ENCODE results near the gene FOXP3.

DNA sequence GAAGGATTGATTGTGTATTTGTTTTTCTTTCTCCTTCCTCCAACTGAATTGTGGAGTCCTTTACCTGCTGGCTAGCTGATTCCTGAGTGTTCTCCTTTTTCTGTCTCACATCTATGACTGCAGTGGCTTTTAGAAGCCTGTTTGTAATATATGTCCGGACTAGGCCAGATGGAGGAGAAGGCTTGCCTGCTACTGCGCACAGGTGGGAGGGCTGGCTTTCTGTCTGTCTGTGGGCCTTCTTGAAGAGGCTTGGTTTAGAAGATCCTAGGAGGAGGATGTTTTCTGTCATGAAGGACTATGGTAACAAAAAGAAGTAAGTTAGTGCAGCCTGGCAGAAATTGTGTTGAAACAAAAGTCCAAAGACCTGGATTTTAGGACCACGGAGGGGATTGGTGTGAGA, 13.6 kb upstream of the FOXP3 start:
- no peak for TF ChIP-seq EP300 (IDR thresholded peaks at IDR 0.05)
- TF ChIP-seq, protein P1, sequence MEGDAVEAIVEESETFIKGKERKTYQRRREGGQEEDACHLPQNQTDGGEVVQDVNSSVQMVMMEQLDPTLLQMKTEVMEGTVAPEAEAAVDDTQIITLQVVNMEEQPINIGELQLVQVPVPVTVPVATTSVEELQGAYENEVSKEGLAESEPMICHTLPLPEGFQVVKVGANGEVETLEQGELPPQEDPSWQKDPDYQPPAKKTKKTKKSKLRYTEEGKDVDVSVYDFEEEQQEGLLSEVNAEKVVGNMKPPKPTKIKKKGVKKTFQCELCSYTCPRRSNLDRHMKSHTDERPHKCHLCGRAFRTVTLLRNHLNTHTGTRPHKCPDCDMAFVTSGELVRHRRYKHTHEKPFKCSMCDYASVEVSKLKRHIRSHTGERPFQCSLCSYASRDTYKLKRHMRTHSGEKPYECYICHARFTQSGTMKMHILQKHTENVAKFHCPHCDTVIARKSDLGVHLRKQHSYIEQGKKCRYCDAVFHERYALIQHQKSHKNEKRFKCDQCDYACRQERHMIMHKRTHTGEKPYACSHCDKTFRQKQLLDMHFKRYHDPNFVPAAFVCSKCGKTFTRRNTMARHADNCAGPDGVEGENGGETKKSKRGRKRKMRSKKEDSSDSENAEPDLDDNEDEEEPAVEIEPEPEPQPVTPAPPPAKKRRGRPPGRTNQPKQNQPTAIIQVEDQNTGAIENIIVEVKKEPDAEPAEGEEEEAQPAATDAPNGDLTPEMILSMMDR (IDR thresholded peaks at IDR 0.05), result no peak
- TF ChIP-seq POLR2A (IDR thresholded peaks at IDR 0.05), result no peak
